ENCODE data around the gene JOSD2.

Gene JOSD2

GRCh38 chr19:50493171-50493570 lies 17.8 kb downstream of the JOSD2 start:
- no peak for DNase-seq

- no peak for DNase-seq
Measured at GRCh38 chr19:50492303-50493052, 18.5 kb downstream of the JOSD2 start.

- no peak for DNase-seq
Measured at GRCh38 chr19:50490991-50491472, 20.0 kb downstream of the JOSD2 start.

GRCh38 chr19:50490411-50490811 lies 20.6 kb downstream of the JOSD2 start:
- DNase-seq = peak; percentile 51

GRCh38 chr19:50489461-50490011 lies 21.5 kb downstream of the JOSD2 start:
- peak; percentile 68 for DNase-seq

GRCh38 chr19:50488389-50489194 lies 22.4 kb downstream of the JOSD2 start:
- no peak for DNase-seq

GRCh38 chr19:50486823-50487515 lies 24.0 kb downstream of the JOSD2 start:
- peak; percentile 88 for DNase-seq

- DNase-seq = no peak
Measured at GRCh38 chr19:50485284-50485955, 25.6 kb downstream of the JOSD2 start.

- no peak for DNase-seq
Measured at GRCh38 chr19:50482916-50483315, 28.1 kb downstream of the JOSD2 start.

GRCh38 chr19:50482271-50482855 lies 28.6 kb downstream of the JOSD2 start:
- DNase-seq = no peak

- no peak for DNase-seq
Measured at GRCh38 chr19:50481351-50482149, 29.4 kb downstream of the JOSD2 start.

GRCh38 chr19:50480281-50481111 lies 30.5 kb downstream of the JOSD2 start:
- DNase-seq = no peak

GRCh38 chr19:50479761-50480251 lies 31.2 kb downstream of the JOSD2 start:
- DNase-seq = no peak

GRCh38 chr19:50478901-50479715 lies 31.9 kb downstream of the JOSD2 start:
- DNase-seq = peak; percentile 82

- DNase-seq = no peak
Measured at GRCh38 chr19:50477751-50478515, 33.1 kb downstream of the JOSD2 start.

- DNase-seq = no peak
Measured at GRCh38 chr19:50476907-50477238, 34.1 kb downstream of the JOSD2 start.

GRCh38 chr19:50476224-50476906 lies 34.6 kb downstream of the JOSD2 start, which contains the start of the genes EMC10 and GARIN5A:
Gene EMC10, plus strand, starts transcription at chr19:50476507. Its CDS starts 38 bp downstream, at chr19:50476545.
Gene GARIN5A, minus strand, starts transcription at chr19:50476848. Its CDS starts 460 bp downstream, at chr19:50476388.
- peak; percentile 97 for DNase-seq
